Measurements from ENCODE around the gene KCNAB1. TPM values are rescaled to one million over a fixed set of nuclear protein-coding genes. Genes with fewer than 3 reads are reported as not detected.
"Not testable (repeated sequence)": the region's sequence is repeated elsewhere in the genome, so short reads cannot be mapped to it uniquely, and the experiment has no call there.

Gene KCNAB1
- total and polyA plus RNA-seq, 4 experiments from 2014 or later: 0.40 to 0.58 TPM; not detected in 2

DNA sequence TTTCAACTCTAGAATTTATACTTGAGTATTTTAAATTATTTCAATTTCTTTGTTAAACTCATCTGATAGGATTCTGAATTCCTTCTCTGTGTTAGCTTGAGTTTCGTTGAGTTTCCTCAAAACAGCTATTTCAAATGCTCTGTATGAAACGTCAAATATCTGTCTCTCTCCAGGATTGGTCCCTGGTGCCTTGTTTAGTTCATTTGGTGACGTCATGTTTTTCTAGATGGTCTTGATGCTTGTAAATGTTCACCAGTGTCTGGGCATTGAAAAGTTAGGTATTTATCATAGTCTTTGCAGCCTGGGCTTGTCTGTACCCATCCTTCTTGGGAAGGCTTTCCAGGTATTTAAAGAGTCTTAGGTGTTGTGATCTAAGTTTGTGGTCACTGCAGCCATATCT is 151.1 kb downstream of the KCNAB1 start:
- H3K4me1 Mint-ChIP-seq: no peaks in the 10 kb centered on the region
- CTCF ChIA-PET (ENCODE audit: partially characterized antibody): no interaction called here
- peaks cover 0 to 5% of the 10 kb centered on the region in 2 donors for H3K9me3 ChIP-seq (ENCODE audit: control insufficient read depth in 1 of 2, low read length in 2 of 2)

DNA sequence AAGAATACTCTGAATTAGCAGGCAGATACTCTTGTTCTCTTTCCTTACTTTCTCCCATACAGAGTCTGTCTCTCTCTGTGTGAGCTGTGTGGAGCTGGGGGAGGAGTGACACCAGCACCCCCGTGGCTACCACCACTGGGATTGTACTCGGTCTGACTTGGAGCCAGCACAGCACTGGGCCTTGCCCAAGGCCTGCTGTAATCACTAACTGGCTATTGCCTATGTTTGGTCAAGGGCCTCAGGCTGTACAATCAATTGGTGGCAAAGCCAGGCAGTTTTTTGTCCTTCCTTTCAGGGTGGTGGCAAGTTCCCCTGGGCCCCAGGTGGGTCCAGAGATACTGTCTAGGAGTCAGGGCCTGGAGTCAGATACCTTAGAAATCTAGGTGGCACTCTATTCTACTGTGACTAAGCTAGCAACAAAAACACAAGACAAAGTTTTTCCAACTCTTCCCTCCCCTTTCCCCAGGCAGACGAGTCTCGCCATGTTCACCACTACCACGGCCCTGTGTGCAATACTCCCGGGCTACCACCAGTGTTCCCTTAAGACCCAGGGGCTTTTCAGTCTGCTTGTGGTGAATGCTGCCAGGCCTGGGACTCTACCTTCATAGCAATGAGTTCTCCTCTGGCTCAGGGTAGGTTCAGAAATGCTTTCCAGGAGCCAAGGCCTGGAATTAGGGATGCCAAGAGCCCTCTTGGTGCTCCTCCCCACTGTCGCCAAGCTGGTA is 151.8 kb downstream of the KCNAB1 start:
- H3K36me3 Mint-ChIP-seq: no peaks in the 10 kb centered on the region
- H3K4me3 Mint-ChIP-seq: no peak overlapping the region
- Histone ChIP-seq H3K27me3 (ENCODE audit: insufficient read depth, low read length) (no peaks in the 10 kb centered on the region), H3K4me1 (ENCODE audit: insufficient read depth, low read length) (no peaks in the 10 kb centered on the region), H3K4me3 (ENCODE audit: low read length in 2 of 2) (no peak overlapping the region), H3K36me3 (ENCODE audit: insufficient read depth, low read length) (no peaks in the 10 kb centered on the region), H3K27ac (ENCODE audit: low read depth, low read length) (no peak overlapping the region), H3K9me3 (ENCODE audit: control insufficient read depth in 1 of 2, low read length in 2 of 2) (peaks cover 0 to 5% of the 10 kb centered on the region in 2 donors)
- CTCF ChIA-PET (ENCODE audit: partially characterized antibody): no interaction called here
- intact Hi-C loops (cut with micrococcal nuclease): no loop called here
- no peak for DNase-seq
- H3K27ac Mint-ChIP-seq: no peak overlapping the region
- POLR2A ChIA-PET (ENCODE audit: partially characterized antibody): no interaction called here
- H3K27me3 Mint-ChIP-seq: peaks cover 5 to 6% of the 10 kb centered on the region in 2 donors
- peaks cover 0 to 18% (median 9%) of the 10 kb centered on the region in 8 donors for H3K9me3 Mint-ChIP-seq
- H3K4me1 Mint-ChIP-seq: no peaks in the 10 kb centered on the region

More for the DNA sequence above, 151.1 kb downstream of the KCNAB1 start:
- Mint-ChIP-seq H3K27ac (no peak overlapping the region), H3K36me3 (no peaks in the 10 kb centered on the region), H3K9me3 (peaks cover 0 to 18% (median 9%) of the 10 kb centered on the region in 8 donors), H3K27me3 (peaks cover 6 to 7% of the 10 kb centered on the region in 2 donors), H3K4me3 (no peak overlapping the region)
- Histone ChIP-seq H3K36me3 (ENCODE audit: insufficient read depth, low read length) (no peaks in the 10 kb centered on the region), H3K4me1 (ENCODE audit: insufficient read depth, low read length) (no peaks in the 10 kb centered on the region), H3K4me3 (ENCODE audit: low read length in 2 of 2) (no peak overlapping the region), H3K27ac (ENCODE audit: low read depth, low read length) (no peak overlapping the region), H3K27me3 (ENCODE audit: insufficient read depth, low read length) (no peaks in the 10 kb centered on the region)
- DNase-seq: no peak
- intact Hi-C loops (cut with micrococcal nuclease): no loop called here
- POLR2A ChIA-PET (ENCODE audit: partially characterized antibody): no interaction called here

DNA sequence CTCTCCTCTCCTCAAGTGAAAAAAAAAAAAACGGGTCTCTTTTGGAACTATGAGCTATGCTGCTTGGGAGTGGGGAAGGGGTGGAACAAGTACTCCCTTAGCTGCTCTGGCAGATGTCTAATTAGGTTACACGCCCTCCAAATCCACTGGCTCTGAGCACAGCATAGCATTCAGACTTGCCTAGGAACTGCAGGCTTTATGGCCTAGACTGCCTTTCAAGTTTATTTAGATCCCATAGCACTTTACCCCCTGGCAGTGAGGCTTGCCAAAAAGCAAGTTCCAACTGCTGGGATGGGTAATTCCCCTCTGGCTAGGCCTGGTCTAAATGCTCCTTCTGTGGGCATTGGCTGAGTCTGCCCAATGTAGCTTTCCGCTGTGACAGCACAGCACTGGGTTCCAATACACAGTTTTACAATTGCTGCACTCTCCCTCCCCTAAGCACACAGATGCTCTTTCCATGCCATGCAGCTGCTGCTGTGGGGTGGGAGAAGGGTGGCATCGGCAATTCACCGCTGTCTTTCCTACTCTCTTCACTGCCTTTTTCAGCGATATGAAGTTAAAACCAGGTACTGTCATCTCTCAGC is 152.8 kb downstream of the KCNAB1 start:
- H3K9me3 Mint-ChIP-seq: peaks cover 0 to 18% (median 9%) of the 10 kb centered on the region in 8 donors
- ChIA-PET CTCF (ENCODE audit: partially characterized antibody) (no interaction called here), POLR2A (ENCODE audit: partially characterized antibody) (no interaction called here)
- DNase-seq: no peak
- Histone ChIP-seq H3K4me1 (ENCODE audit: insufficient read depth, low read length) (no peaks in the 10 kb centered on the region), H3K36me3 (ENCODE audit: insufficient read depth, low read length) (no peaks in the 10 kb centered on the region), H3K27ac (ENCODE audit: low read depth, low read length) (no peak overlapping the region), H3K4me3 (ENCODE audit: low read length in 2 of 2) (no peak overlapping the region), H3K27me3 (ENCODE audit: insufficient read depth, low read length) (no peaks in the 10 kb centered on the region), H3K9me3 (ENCODE audit: control insufficient read depth in 1 of 2, low read length in 2 of 2) (peaks cover 0 to 5% of the 10 kb centered on the region in 2 donors)
- H3K27me3 Mint-ChIP-seq: peaks cover 2 to 5% of the 10 kb centered on the region in 2 donors
- H3K27ac Mint-ChIP-seq: no peak overlapping the region
- no peak overlapping the region for H3K4me3 Mint-ChIP-seq
- intact Hi-C loops (cut with micrococcal nuclease): no loop called here
- H3K36me3 Mint-ChIP-seq: no peaks in the 10 kb centered on the region
- H3K4me1 Mint-ChIP-seq: no peaks in the 10 kb centered on the region

DNA sequence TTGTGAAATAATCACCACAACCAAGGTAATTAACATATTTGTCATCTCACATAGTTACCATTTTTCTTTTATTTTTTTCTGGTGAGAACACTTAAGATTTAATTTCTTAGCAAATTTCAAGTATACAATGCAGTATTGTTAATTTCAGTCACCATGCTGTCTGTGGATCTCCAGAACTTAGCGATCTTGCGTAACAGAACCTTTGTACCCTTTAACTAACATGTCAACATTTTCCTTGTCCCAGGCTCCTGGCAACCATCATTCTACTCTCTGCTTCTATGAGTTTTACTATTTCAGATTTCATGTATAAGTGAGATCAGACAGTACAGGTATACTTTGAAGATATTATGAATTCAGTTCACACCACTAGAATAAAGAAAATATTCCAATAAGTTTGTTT is 154.4 kb downstream of the KCNAB1 start:
- Histone ChIP-seq H3K4me3 (ENCODE audit: low read length in 2 of 2) (no peak overlapping the region), H3K36me3 (ENCODE audit: insufficient read depth, low read length) (no peaks in the 10 kb centered on the region), H3K27ac (ENCODE audit: low read depth, low read length) (no peak overlapping the region), H3K27me3 (ENCODE audit: insufficient read depth, low read length) (no peaks in the 10 kb centered on the region), H3K9me3 (ENCODE audit: control insufficient read depth in 1 of 2, low read length in 2 of 2) (peaks cover 0 to 5% of the 10 kb centered on the region in 2 donors), H3K4me1 (ENCODE audit: insufficient read depth, low read length) (no peaks in the 10 kb centered on the region)
- POLR2A ChIA-PET (ENCODE audit: partially characterized antibody): no interaction called here
- no peaks in the 10 kb centered on the region for H3K36me3 Mint-ChIP-seq
- DNase-seq: no peak
- no peaks in the 10 kb centered on the region for H3K4me1 Mint-ChIP-seq
- H3K9me3 Mint-ChIP-seq: peaks cover 0 to 18% (median 9%) of the 10 kb centered on the region in 8 donors
- H3K4me3 Mint-ChIP-seq: no peak overlapping the region
- peaks cover 2 to 5% of the 10 kb centered on the region in 2 donors for H3K27me3 Mint-ChIP-seq
- CTCF ChIA-PET (ENCODE audit: partially characterized antibody): no interaction called here
- intact Hi-C loops (cut with micrococcal nuclease): no loop called here
- H3K27ac Mint-ChIP-seq: no peak overlapping the region

DNA sequence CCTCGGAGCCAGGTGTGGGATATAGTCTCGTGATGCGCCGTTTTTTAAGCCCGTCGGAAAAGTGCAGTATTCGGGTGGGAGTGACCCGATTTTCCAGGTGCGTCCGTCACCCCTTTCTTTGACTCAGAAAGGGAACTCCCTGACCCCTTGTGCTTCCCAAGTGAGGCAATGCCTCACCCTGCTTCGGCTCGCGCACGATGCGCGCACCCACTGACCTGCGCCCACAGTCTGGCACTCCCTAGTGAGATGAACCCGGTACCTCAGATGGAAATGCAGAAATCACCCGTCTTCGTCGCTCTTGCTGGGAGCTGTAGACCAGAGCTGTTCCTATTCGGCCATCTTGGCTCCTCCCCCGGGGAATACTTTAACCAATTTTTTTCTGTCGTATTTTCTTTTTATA is 164.3 kb downstream of the KCNAB1 start:
- H3K4me1 Mint-ChIP-seq; H3K9me3 Mint-ChIP-seq; H3K27ac Mint-ChIP-seq; POLR2A ChIA-PET (ENCODE audit: partially characterized antibody); intact Hi-C loops (cut with micrococcal nuclease); H3K36me3 Mint-ChIP-seq; CTCF ChIA-PET (ENCODE audit: partially characterized antibody); H3K36me3 ChIP-seq (ENCODE audit: insufficient read depth, low read length); H3K27me3 ChIP-seq (ENCODE audit: insufficient read depth, low read length); H3K9me3 ChIP-seq (ENCODE audit: control insufficient read depth in 1 of 2, low read length in 2 of 2); H3K27ac ChIP-seq (ENCODE audit: low read depth, low read length); H3K4me3 ChIP-seq (ENCODE audit: low read length in 2 of 2); H3K4me3 Mint-ChIP-seq; H3K4me1 ChIP-seq (ENCODE audit: insufficient read depth, low read length); DNase-seq: not testable (repeated sequence)
- H3K27me3 Mint-ChIP-seq: peaks cover 16 to 20% of the 10 kb centered on the region in 2 donors

DNA sequence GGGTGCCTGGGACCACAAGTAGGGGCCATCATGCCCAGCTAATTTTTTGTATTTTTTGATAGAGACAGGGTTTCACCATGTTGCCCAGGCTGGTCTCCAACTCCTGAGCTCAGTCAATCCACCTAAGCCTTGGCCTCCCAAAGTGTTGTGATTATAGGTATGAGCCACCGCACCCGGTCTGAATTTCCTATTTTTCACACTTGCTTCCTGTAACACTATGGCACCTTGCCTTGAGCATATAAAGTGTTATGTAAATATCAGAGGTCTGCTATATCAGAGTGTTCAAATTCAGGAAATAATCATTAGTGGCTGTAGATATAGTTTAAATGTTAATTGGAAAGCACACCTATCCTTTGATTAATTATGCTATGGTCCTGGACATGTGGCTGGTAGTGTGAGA is 165.2 kb downstream of the KCNAB1 start:
- Mint-ChIP-seq H3K36me3 (no peaks in the 10 kb centered on the region), H3K9me3 (peaks cover 0 to 2% (median 0%) of the 10 kb centered on the region in 8 donors), H3K27me3 (peaks cover 25 to 30% of the 10 kb centered on the region in 2 donors), H3K27ac (no peak overlapping the region), H3K4me1 (no peaks in the 10 kb centered on the region), H3K4me3 (no peak overlapping the region)
- H3K27ac ChIP-seq (ENCODE audit: low read depth, low read length): no peak overlapping the region
- intact Hi-C loops (cut with micrococcal nuclease): no loop called here
- no peak overlapping the region for H3K4me3 ChIP-seq (ENCODE audit: low read length in 2 of 2)
- POLR2A ChIA-PET (ENCODE audit: partially characterized antibody): no interaction called here
- peaks cover 4% of the 10 kb centered on the region for H3K27me3 ChIP-seq (ENCODE audit: insufficient read depth, low read length)
- H3K9me3 ChIP-seq (ENCODE audit: control insufficient read depth in 1 of 2, low read length in 2 of 2): no peaks in the 10 kb centered on the region
- DNase-seq: no peak
- CTCF ChIA-PET (ENCODE audit: partially characterized antibody): no interaction called here
- no peaks in the 10 kb centered on the region for H3K4me1 ChIP-seq (ENCODE audit: insufficient read depth, low read length)
- H3K36me3 ChIP-seq (ENCODE audit: insufficient read depth, low read length): no peaks in the 10 kb centered on the region

DNA sequence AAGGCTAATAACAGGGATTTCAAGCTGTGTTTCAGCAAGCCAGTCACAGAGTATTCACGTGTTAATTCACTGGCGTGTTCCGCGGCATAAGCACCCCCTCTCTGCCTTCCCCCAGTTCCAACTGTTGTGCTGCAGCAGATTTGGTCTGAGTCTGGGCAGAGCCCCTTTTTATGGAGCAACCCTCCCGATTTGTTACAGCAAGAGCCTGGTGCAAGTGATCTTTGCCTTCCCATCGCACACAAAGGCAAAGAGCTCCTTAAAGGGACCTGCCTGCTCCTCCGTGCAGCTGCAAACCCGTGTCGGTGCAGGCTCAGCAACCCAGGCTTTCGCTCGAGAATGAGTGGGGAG is 170.5 kb downstream of the KCNAB1 start:
- Mint-ChIP-seq H3K36me3 (no peaks in the 10 kb centered on the region), H3K27ac (no peak overlapping the region), H3K27me3 (peaks cover 41 to 43% of the 10 kb centered on the region in 2 donors), H3K9me3 (no peaks in the 10 kb centered on the region), H3K4me3 (no peak overlapping the region), H3K4me1 (peaks cover 0 to 14% (median 0%) of the 10 kb centered on the region in 4 donors)
- no peak for DNase-seq
- no peaks in the 10 kb centered on the region for H3K9me3 ChIP-seq (ENCODE audit: control insufficient read depth in 1 of 2, low read length in 2 of 2)
- H3K36me3 ChIP-seq (ENCODE audit: insufficient read depth, low read length): no peaks in the 10 kb centered on the region
- H3K27ac ChIP-seq (ENCODE audit: low read depth, low read length): no peak overlapping the region
- CTCF ChIA-PET (ENCODE audit: partially characterized antibody): no interaction called here
- no peaks in the 10 kb centered on the region for H3K4me1 ChIP-seq (ENCODE audit: insufficient read depth, low read length)
- H3K27me3 ChIP-seq (ENCODE audit: insufficient read depth, low read length): peaks cover 17% of the 10 kb centered on the region
- no peak overlapping the region for H3K4me3 ChIP-seq (ENCODE audit: low read length in 2 of 2)
- POLR2A ChIA-PET (ENCODE audit: partially characterized antibody): no interaction called here
- intact Hi-C loops (cut with micrococcal nuclease): no loop called here

All from CD4-positive, alpha-beta memory T cell (primary cell).